ENCODE results near the gene NCOA7.

NCOA7 gene

GRCh38 chr6:125855783-125856182 lies 65.0 kb downstream of the NCOA7 start:
- Histone ChIP-seq H3K27me3 (ENCODE audit: low read depth, low read length) (no peaks in the 10 kb centered on the region), H3K4me1 (ENCODE audit: low read length) (no peaks in the 10 kb centered on the region), H3K36me3 (replicated peaks; ENCODE audit: low read depth, low read length) (no peaks in the 10 kb centered on the region), H2AFZ (ENCODE audit: low read depth, low read length) (no peak overlapping the region), H3K79me2 (ENCODE audit: low read length) (0 out of 2 replicates have a peak, but pooled peaks cover 2% of the 10 kb centered on the region), H3K4me3 (ENCODE audit: low read length) (no peak overlapping the region), H3K9ac (ENCODE audit: low read length) (no peak overlapping the region), H3K4me2 (ENCODE audit: low read length) (no peak overlapping the region), H3K27ac (ENCODE audit: low read length) (no peak overlapping the region), H4K20me1 (ENCODE audit: insufficient read depth, low read length) (no peaks in the 10 kb centered on the region; the same call in 1 of the 2 replicates), H3K9me3 (ENCODE audit: insufficient read depth, low read length) (no peaks in the 10 kb centered on the region)
- TF ChIP-seq, protein P1, sequence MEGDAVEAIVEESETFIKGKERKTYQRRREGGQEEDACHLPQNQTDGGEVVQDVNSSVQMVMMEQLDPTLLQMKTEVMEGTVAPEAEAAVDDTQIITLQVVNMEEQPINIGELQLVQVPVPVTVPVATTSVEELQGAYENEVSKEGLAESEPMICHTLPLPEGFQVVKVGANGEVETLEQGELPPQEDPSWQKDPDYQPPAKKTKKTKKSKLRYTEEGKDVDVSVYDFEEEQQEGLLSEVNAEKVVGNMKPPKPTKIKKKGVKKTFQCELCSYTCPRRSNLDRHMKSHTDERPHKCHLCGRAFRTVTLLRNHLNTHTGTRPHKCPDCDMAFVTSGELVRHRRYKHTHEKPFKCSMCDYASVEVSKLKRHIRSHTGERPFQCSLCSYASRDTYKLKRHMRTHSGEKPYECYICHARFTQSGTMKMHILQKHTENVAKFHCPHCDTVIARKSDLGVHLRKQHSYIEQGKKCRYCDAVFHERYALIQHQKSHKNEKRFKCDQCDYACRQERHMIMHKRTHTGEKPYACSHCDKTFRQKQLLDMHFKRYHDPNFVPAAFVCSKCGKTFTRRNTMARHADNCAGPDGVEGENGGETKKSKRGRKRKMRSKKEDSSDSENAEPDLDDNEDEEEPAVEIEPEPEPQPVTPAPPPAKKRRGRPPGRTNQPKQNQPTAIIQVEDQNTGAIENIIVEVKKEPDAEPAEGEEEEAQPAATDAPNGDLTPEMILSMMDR (IDR thresholded peaks at IDR 0.05; ENCODE audit: low read depth, low read length) = no peak
- TF ChIP-seq EZH2phosphoT487 (IDR thresholded peaks at IDR 0.05; ENCODE audit: low read depth) = no peak

- Histone ChIP-seq H3K79me2 (ENCODE audit: low read length) (no peaks in the 10 kb centered on the region), H3K4me1 (ENCODE audit: low read length) (no peaks in the 10 kb centered on the region), H2AFZ (ENCODE audit: low read depth, low read length) (no peak overlapping the region), H3K9me3 (ENCODE audit: insufficient read depth, low read length) (no peaks in the 10 kb centered on the region), H3K27ac (ENCODE audit: low read length) (no peak overlapping the region), H3K4me3 (ENCODE audit: low read length) (no peak overlapping the region), H3K9ac (ENCODE audit: low read length) (no peak overlapping the region), H3K36me3 (replicated peaks; ENCODE audit: low read depth, low read length) (no peaks in the 10 kb centered on the region), H3K4me2 (ENCODE audit: low read length) (no peak overlapping the region), H4K20me1 (ENCODE audit: insufficient read depth, low read length) (no peaks in the 10 kb centered on the region; the same call in 1 of the 2 replicates), H3K27me3 (ENCODE audit: low read depth, low read length) (no peaks in the 10 kb centered on the region)
- TF ChIP-seq EZH2phosphoT487 (IDR thresholded peaks at IDR 0.05; ENCODE audit: low read depth) = no peak
- TF ChIP-seq, protein P1 (IDR thresholded peaks at IDR 0.05; ENCODE audit: low read depth, low read length) = no peak
Measured at GRCh38 chr6:125857846-125858245, 67.1 kb downstream of the NCOA7 start.

- Histone ChIP-seq H3K36me3 (replicated peaks; ENCODE audit: low read depth, low read length) (no peaks in the 10 kb centered on the region), H3K9me3 (ENCODE audit: insufficient read depth, low read length) (no peaks in the 10 kb centered on the region), H3K4me1 (ENCODE audit: low read length) (no peaks in the 10 kb centered on the region), H3K27ac (ENCODE audit: low read length) (no peak overlapping the region), H3K4me2 (ENCODE audit: low read length) (no peak overlapping the region), H2AFZ (ENCODE audit: low read depth, low read length) (no peak overlapping the region), H3K9ac (ENCODE audit: low read length) (no peak overlapping the region), H3K79me2 (ENCODE audit: low read length) (no peaks in the 10 kb centered on the region), H3K4me3 (ENCODE audit: low read length) (no peak overlapping the region), H3K27me3 (ENCODE audit: low read depth, low read length) (no peaks in the 10 kb centered on the region), H4K20me1 (ENCODE audit: insufficient read depth, low read length) (no peaks in the 10 kb centered on the region; the same call in 1 of the 2 replicates)
- TF ChIP-seq EZH2phosphoT487 (IDR thresholded peaks at IDR 0.05; ENCODE audit: low read depth) = no peak
- TF ChIP-seq, protein P1 (IDR thresholded peaks at IDR 0.05; ENCODE audit: low read depth, low read length) = peak; percentile 64
Measured at GRCh38 chr6:125858427-125859320, 67.9 kb downstream of the NCOA7 start.

DNA sequence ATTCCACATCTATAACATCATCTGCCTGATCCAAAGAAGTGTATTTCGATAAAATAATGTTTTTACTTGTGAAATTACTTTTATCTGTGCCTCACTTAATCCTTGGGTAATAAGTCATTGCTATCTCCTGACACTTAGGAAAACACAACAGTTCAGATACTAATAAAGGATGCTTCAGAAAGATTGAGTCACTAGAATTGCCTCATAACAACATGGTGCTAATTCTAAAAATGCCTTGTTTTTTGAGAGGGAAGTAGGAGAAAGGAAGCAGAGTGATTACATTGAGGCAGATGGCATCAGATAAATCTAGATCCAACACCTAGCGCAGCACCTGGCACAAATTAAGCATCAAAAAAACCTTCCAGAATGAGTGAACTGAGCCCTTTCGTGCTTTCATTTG lies 69.0 kb downstream of the NCOA7 start:
- no peaks in the 10 kb centered on the region for H3K9me3 ChIP-seq (ENCODE audit: insufficient read depth, low read length)
- no peak overlapping the region for H3K27ac ChIP-seq (ENCODE audit: low read length)
- no peak overlapping the region for H2AFZ ChIP-seq (ENCODE audit: low read depth, low read length)
- H3K36me3 ChIP-seq (replicated peaks; ENCODE audit: low read depth, low read length) = no peaks in the 10 kb centered on the region
- H3K4me3 ChIP-seq (ENCODE audit: low read length) = no peak overlapping the region
- TF ChIP-seq, protein P1 (IDR thresholded peaks at IDR 0.05; ENCODE audit: low read depth, low read length) = no peak
- TF ChIP-seq EZH2phosphoT487 (IDR thresholded peaks at IDR 0.05; ENCODE audit: low read depth) = no peak
- H4K20me1 ChIP-seq (ENCODE audit: insufficient read depth, low read length) = no peaks in the 10 kb centered on the region; the same call in 1 of the 2 replicates
- no peaks in the 10 kb centered on the region for H3K79me2 ChIP-seq (ENCODE audit: low read length)
- H3K4me2 ChIP-seq (ENCODE audit: low read length) = no peak overlapping the region
- no peak overlapping the region for H3K9ac ChIP-seq (ENCODE audit: low read length)
- no peaks in the 10 kb centered on the region for H3K4me1 ChIP-seq (ENCODE audit: low read length)
- H3K27me3 ChIP-seq (ENCODE audit: low read depth, low read length) = no peaks in the 10 kb centered on the region

Data from OCI-LY3 (cell line).